Breast epithelium (tissue), 3 donors: ENCODE data around the gene PRSS23.

Experiments
- CTCF ChIP-seq, 3 donors: fragments of 450-650 bp; IDR thresholded peaks; one replicate each; pipeline ENCODE4 v1.5.1; 2016 to 2017; ENCODE audit warnings: antibody characterized with exemption in 3 of 3, mild to moderate bottlenecking in 3 of 3, moderate library complexity in 3 of 3
- POLR2A ChIP-seq: fragments of 450-650 bp; IDR thresholded peaks from one replicate; pipeline ENCODE4 v1.6.1; 2016; ENCODE audit warnings: antibody characterized with exemption, mild to moderate bottlenecking, moderate library complexity

DNA sequence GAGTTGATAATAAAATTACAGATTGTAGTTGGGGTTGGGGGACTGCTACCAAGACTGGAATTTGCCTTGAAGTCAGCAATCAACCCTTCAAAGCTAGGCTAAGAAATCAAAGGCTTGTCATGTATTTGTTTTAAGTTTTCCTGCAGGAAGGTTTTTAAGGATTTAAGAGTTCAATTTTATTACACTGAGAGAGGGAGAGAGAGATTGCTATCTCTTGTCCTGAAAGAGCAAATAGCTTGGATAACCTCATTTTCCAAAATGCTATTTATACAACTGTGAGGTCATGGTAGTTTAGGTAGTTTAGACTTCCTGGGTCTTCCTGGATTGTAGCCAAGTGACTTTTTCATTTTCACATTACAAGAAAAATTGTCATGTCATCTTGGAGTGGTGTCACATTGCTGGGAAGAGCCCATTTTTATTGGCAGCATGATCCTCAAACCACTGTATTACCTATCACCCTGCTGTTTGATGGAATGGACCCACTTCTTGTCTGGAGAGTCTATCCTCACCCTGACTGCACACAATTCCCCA lies 10.1 kb upstream of the PRSS23 start:
- no peak for TF ChIP-seq CTCF (IDR thresholded peaks at IDR 0.05)
- no peak for TF ChIP-seq POLR2A
